Stimulated activated CD8-positive, alpha-beta memory T cell treated with anti-CD3 and anti-CD28 coated beads, Interleukin-15, amount 100 ng/mL, for 24 hours (primary cell): ENCODE data around the gene ACBD6.
"Not testable (repeated sequence)": the region's sequence is repeated elsewhere in the genome, so short reads cannot be mapped to it uniquely, and the experiment has no call there.

Experiments used
- DNase-seq: peaks from one replicate; pipeline ENCODE4 v3.0.0-alpha.2; 2020; ENCODE audit warnings: low read depth

Gene ACBD6

DNA sequence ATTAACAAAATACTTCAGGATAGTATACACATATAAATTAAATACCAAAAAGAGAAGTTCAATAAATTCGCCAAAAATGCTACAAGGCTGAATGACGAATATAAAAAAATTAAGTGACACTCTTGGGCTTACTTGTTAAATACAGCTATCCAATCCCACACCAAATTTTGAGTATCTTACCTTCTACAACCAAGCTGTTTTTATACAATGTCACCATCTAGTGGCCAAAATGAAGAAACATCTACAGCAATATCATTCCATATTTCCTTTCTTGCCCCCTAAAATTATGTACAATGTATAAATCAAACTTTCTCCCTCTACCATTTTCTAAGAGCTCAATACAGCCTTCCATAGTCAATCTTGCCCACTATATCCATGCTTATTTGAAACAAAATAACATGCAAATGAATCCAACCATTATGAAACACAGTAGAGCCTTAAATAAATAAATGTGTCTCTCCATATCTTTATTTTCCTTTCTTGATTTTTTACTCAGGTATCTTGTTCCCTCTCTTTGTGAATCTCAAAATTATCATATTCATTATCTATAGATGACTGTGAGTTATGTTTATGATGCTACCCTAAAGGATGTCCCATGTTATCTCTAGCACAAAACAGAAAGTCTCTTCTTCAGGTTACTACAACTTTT is 86.3 kb downstream of the ACBD6 start:
- no peak for DNase-seq

DNA sequence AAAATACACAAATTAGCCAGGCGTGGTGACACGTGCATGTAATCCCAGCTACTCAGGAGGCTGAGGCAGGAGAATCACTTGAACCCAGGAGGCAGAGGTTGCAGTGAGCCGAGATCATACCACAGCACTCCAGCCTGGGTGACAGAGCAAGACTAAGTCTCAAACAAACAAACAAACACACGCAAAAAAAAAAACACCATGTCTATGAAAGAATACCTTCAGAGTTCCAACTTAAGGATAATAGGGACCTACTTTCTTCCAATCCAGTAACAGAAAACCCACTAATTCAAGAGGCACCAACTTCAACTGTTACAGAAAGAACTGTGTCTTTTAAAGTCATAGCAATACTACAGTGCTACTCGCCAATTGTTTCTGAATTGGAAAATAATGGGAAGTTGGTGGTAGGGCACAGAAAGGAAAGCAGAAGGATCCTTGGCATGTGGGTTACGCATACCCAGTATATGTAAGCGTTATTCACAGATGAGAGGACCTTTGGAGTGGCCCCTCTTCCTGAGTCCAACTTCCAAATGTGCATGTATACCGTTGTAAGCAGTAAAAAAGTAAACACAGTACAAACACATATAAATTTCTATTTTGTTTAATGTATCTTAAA is 87.0 kb downstream of the ACBD6 start:
- DNase-seq: no peak

DNA sequence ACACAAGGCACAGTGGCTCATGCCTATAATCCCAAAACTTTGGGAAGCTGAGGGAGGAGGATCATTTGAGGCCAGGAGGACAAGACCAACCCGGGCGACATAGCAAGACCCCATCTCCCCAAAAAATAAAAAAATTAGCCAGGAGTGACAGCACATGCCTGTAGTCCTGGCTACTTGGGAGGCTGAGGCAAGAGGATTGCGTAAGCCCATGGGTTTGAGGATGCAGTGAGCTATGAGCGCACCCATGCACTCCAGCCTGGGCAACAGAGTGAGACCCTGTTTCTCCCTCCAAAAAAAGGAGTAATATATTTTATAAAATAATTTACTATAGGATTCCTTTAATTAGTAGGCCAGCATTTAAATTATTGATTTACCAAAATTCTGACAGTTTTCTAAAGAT is 89.8 kb downstream of the ACBD6 start:
- DNase-seq: no peak

GRCh38 chr1:180408128-180408527 is 94.2 kb downstream of the ACBD6 start:
- not testable (repeated sequence) for DNase-seq

- DNase-seq: no peak
These were observed 95.3 kb downstream of the ACBD6 start for GRCh38 chr1:180407051-180407450.

DNA sequence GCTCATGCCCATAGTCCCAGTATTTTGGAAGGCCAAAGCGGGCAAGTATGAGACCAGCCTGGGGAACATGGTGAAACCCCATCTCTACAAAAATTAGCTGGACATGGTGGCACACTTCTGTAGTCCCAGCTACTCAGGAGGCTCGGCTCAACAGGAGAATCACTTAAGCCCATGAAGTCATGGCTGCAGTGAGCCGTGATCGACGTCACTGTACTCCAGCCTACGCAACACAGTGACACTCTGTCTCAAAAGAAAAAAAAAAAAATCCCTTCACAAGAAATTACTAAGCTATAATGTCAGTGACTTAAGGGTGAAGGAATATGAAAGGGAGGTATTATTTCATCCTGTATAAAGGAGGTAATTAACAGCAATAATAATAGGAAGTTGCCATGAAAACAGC is 99.8 kb downstream of the ACBD6 start:
- no peak for DNase-seq

DNA sequence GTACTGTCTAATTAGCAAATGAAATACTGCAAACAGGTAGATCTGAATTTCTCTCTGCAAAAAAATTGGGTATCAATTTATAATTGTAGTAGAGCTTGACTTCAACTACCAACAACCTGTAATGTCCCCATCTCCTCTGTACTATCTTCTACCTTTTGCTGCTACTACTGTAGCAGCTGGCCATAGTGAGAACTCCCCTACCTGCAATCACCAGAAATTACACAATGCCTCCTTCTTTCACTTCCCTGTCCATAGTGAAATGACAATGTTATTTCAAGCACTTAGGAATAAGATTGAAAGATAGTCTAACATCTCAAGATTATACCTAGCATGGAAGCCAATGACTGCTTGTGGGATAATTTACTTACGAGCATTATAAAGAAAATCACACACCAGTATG is 100.4 kb downstream of the ACBD6 start:
- DNase-seq: no peak

GRCh38 chr1:180397175-180397574 is 105.2 kb downstream of the ACBD6 start:
- DNase-seq: no peak

- DNase-seq: no peak
These were observed 109.8 kb downstream of the ACBD6 start for GRCh38 chr1:180392427-180393145.

GRCh38 chr1:180392020-180392419 is 110.4 kb downstream of the ACBD6 start:
- no peak for DNase-seq

- no peak for DNase-seq
These were observed 115.0 kb downstream of the ACBD6 start for GRCh38 chr1:180387413-180387812.

GRCh38 chr1:180386745-180387367 is 115.5 kb downstream of the ACBD6 start:
- DNase-seq: no peak

DNA sequence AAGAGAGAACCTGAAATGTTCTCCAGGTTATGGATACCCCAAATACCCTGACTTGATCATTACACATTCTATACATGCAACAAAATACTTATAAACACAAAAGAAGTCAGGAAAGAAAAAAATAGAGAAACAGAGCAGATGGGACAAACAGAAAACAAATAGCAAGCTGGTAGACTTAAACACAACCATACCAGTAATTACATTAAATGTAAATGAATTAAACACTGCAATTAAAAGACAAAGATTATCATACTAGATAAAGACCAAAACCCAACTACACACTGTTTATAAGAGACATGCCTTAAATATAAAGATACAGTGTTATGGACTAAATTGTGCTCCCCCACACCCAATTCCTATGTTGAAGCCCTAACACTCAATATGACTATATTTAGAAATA is 117.2 kb downstream of the ACBD6 start:
- no peak for DNase-seq

DNA sequence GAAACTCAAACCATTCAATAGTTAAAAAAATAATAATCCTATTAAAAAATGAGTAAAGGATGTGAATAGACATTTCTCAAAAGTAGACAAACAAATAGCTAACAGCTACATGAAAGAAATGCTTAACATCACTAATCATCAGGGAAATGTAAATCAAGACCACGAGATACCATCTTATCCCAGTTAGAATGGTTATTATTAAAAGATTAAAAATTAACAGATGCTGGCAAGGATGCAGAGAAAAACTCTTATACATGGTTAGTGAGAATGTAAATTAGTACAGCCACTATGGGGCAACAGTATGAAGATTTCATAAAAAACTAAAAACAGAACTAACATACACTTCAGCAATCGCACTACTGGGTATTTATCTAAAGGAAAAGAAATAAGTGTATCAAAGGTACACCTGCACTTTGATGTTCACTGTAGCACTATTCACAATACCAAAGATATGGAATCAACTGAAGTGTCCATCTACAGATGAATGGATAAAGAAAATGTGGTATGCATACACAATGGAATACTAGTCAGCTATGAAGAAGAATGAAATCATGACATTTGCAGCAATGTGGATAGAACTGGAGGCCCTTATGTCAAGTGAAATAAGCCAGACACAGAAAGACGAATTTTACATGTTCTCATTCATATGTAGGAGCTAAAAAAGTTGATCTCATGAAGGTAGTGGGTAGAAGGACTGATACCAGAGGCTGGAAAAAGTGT is 117.9 kb downstream of the ACBD6 start:
- no peak for DNase-seq

DNA sequence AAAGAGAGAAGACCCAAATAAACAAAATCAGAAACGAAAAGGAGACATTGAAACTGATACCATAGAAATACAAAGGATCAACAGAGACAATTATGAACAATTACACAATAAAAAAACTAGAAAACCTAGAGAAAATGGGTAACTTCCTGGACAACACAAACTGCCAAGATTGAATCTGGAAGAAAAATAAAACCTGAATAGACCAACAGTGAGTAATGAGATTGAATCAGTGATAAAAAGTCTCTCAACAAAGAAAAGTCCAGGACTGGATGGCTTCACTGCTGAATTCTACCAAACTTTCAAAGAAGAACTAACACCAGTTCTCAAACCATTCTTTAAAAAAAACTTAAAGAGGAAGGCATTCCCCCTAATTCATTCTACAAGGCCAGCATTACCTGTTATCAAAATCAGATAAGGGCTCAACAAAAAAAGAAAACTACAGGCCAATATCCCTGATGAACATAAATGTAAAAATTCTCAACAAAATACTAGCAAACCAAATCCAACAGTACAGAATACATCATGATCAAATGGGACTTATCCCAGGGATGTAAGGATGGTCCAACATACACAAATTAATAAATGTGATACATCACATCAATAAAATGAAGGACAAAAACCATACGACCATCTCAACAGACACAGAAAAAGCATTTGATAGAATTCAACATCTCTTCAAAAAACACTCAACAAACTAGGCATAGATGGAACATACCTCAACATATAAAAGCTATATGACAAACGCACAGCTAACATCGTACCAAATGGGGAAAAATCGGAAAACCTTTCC is 119.9 kb downstream of the ACBD6 start:
- no peak for DNase-seq

DNA sequence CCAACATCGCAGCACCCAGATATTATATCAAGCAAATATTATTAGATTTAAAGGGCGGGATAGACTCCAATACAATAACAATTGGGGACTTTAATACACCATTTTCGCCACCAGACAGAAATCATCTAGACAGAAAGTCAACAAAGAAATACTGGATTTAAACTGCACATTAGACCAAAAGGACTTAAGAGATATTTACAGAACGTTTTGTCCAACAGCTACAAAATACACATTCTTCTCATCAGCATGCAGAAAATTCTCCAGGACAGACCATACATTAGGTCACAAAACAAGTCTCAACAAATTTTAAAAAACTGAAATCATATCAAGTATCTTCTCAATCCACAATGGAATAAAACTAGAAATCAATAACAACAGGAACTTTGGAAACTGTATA is 121.2 kb downstream of the ACBD6 start:
- DNase-seq: no peak

- no peak for DNase-seq
These were observed 121.9 kb downstream of the ACBD6 start for GRCh38 chr1:180380259-180381183.

GRCh38 chr1:180376800-180377199 is 125.6 kb downstream of the ACBD6 start:
- DNase-seq: no peak

GRCh38 chr1:180376253-180376652 is 126.1 kb downstream of the ACBD6 start:
- DNase-seq: no peak

- DNase-seq: no peak
These were observed 129.6 kb downstream of the ACBD6 start for GRCh38 chr1:180372728-180373127.
